Chondrocyte (in vitro differentiated cells): ENCODE measurements around the gene PRDM10. TPM values are rescaled to one million over a fixed set of nuclear protein-coding genes. Genes with fewer than 3 reads are reported as not detected.
A peak's percentile ranks its signal among the peaks of the same experiment; 100 is the strongest.

Experiments used
- DNase-seq: peaks from one replicate; pipeline ENCODE4 v3.0.0; 2021; ENCODE audit warnings: mixed read lengths, low spot score
- H3K27ac Mint-ChIP-seq: one replicate; pipeline ENCODE4 v1.8.0; 2021; ENCODE audit warnings: mild to moderate bottlenecking, moderate library complexity, mixed read lengths; ENCODE audit not compliant: unreplicated experiment
- H3K27me3 Mint-ChIP-seq: 2 replicates; pipeline ENCODE4 v1.8.0; 2021; ENCODE audit warnings: low read depth, mixed read lengths
- H3K36me3 Mint-ChIP-seq: 2 replicates; pipeline ENCODE4 v1.8.0; 2021; ENCODE audit warnings: low read depth, mixed read lengths
- H3K4me1 Mint-ChIP-seq: 2 replicates; pipeline ENCODE4 v1.8.0; 2021; ENCODE audit warnings: low read depth, mild to moderate bottlenecking, mixed read lengths
- H3K4me3 Mint-ChIP-seq: one replicate; pipeline ENCODE4 v1.8.0; 2021; ENCODE audit warnings: mild to moderate bottlenecking, moderate library complexity, mixed read lengths; ENCODE audit not compliant: unreplicated experiment
- H3K9me3 Mint-ChIP-seq: 2 replicates; pipeline ENCODE4 v1.8.0; 2021; ENCODE audit warnings: low read depth, mixed read lengths
- CTCF ChIP-seq: fragments of 200-600 bp; sonication (generic); IDR thresholded peaks from 2 replicates; pipeline ENCODE4 v1.5.0; 2021; ENCODE audit warnings: antibody characterized with exemption, mild to moderate bottlenecking, moderate library complexity
- long read RNA-seq: library from polyadenylated mRNA; stranded (forward); transcript quantifications from one replicate; pipeline ENCODE4 v2.0.0, GENCODE V29; 2021
- total RNA-seq: library from RNA; stranded (reverse); gene quantifications from 3 replicates; pipeline ENCODE4 v1.2.1, GENCODE V29; 2021

The PRDM10 gene
- 7.6 to 13.1 TPM (median 8.2 TPM) in 3 replicates for total RNA-seq
- long read RNA-seq, full-length matches to known transcripts = 2 of 4 reads
- long read RNA-seq, partial matches to known transcripts = 0 of 4 reads
- long read RNA-seq, other reads (novel, unspliced or antisense) = 2 of 4 reads

GRCh38 chr11:130002352-130002845 is at the start of gene PRDM10:
PRDM10 (minus strand) TSS chr11:130002835; CDS start chr11:129960964, 41,871 bp downstream.
- DNase-seq = peak; percentile 96
- TF ChIP-seq CTCF = no peak
- Mint-ChIP-seq H3K4me3 (peak within 1 kb of the TSS; percentile 95), H3K36me3 (no peaks in the 10 kb centered on the region), H3K27me3 (no peaks in the 10 kb centered on the region), H3K9me3 (no peaks in the 10 kb centered on the region), H3K27ac (peak within 1 kb of the TSS; percentile 100), H3K4me1 (peaks cover 28% of the 10 kb centered on the region)

GRCh38 chr11:130051082-130051481 is 48.4 kb upstream of the PRDM10 start:
- Mint-ChIP-seq H3K4me1 (peaks cover 13% of the 10 kb centered on the region), H3K4me3 (no peak overlapping the region), H3K36me3 (no peaks in the 10 kb centered on the region), H3K9me3 (no peaks in the 10 kb centered on the region), H3K27ac (no peak overlapping the region), H3K27me3 (no peaks in the 10 kb centered on the region)
- no peak for DNase-seq
- no peak for TF ChIP-seq CTCF

- DNase-seq = no peak
- no peaks in the 10 kb centered on the region for H3K9me3 Mint-ChIP-seq
- H3K4me3 Mint-ChIP-seq = no peak overlapping the region
Observed at GRCh38 chr11:130050257-130050656, 47.6 kb upstream of the PRDM10 start.

GRCh38 chr11:130049328-130049771 is 46.7 kb upstream of the PRDM10 start:
- Mint-ChIP-seq H3K9me3 (no peaks in the 10 kb centered on the region), H3K36me3 (no peaks in the 10 kb centered on the region), H3K4me3 (no peak overlapping the region), H3K27me3 (no peaks in the 10 kb centered on the region), H3K27ac (no peak overlapping the region), H3K4me1 (no peaks in the 10 kb centered on the region)
- DNase-seq = no peak
- TF ChIP-seq CTCF = no peak

More at GRCh38 chr11:130050257-130050656, 47.6 kb upstream of the PRDM10 start:
- no peaks in the 10 kb centered on the region for H3K36me3 Mint-ChIP-seq
- H3K27ac Mint-ChIP-seq = no peak overlapping the region
- no peak for TF ChIP-seq CTCF
- peaks cover 7% of the 10 kb centered on the region for H3K4me1 Mint-ChIP-seq
- H3K27me3 Mint-ChIP-seq = no peaks in the 10 kb centered on the region

- Mint-ChIP-seq H3K27me3 (no peaks in the 10 kb centered on the region), H3K9me3 (no peaks in the 10 kb centered on the region), H3K36me3 (no peaks in the 10 kb centered on the region), H3K4me1 (no peaks in the 10 kb centered on the region), H3K27ac (no peak overlapping the region), H3K4me3 (no peak overlapping the region)
- no peak for DNase-seq
- TF ChIP-seq CTCF = no peak
Observed at GRCh38 chr11:130047141-130047540, 44.5 kb upstream of the PRDM10 start.
